ENCODE results near the gene RAB27A. TPM values are rescaled to one million over a fixed set of nuclear protein-coding genes. Genes with fewer than 3 reads are reported as not detected.
A peak's percentile ranks its signal among the peaks of the same experiment; 100 is the strongest.

Gene RAB27A
- total RNA-seq, 4 donors from 2014 or later: 6.5 to 14.9 (median 8.3) TPM

DNA sequence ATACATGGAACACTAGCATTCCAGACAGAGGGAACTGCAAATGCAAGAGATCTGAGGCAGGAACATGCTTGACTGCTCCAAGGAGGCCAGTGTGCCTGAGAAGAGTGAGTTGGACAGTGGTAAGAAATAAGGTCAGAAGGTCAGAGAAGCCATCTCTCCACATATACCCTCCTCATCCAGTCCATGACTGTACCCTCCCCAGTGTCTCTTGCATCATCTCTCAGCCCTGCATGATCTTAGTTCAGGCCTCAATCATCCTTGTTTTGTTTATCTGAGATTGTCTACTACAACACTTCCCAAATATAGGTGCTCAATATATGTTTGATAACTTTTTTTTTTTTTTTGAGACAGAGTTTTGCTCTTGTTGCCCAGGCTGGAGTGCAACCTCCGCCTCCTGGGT lies 87.4 kb downstream of the RAB27A start:
- Histone ChIP-seq H3K27me3 (no peaks in the 10 kb centered on the region), H3K9me3 (no peaks in the 10 kb centered on the region), H3K4me1 (peaks cover 0 to 8% (median 3%) of the 10 kb centered on the region in 4 donors), H3K4me3 (no peak overlapping the region), H3K27ac (no peak overlapping the region), H3K36me3 (peaks cover 0 to 6% (median 0%) of the 10 kb centered on the region in 3 donors)
- DNase-seq (ENCODE audit: low spot score in 2 of 2): no peak
- WGBS, 2 donors: 87 to 91% methylated on average over 1 of the region's 1 CpG
- TF ChIP-seq POLR2A (IDR thresholded peaks at IDR 0.05) (no peak), EP300 (IDR thresholded peaks at IDR 0.05) (no peak)
- TF ChIP-seq, protein P1, sequence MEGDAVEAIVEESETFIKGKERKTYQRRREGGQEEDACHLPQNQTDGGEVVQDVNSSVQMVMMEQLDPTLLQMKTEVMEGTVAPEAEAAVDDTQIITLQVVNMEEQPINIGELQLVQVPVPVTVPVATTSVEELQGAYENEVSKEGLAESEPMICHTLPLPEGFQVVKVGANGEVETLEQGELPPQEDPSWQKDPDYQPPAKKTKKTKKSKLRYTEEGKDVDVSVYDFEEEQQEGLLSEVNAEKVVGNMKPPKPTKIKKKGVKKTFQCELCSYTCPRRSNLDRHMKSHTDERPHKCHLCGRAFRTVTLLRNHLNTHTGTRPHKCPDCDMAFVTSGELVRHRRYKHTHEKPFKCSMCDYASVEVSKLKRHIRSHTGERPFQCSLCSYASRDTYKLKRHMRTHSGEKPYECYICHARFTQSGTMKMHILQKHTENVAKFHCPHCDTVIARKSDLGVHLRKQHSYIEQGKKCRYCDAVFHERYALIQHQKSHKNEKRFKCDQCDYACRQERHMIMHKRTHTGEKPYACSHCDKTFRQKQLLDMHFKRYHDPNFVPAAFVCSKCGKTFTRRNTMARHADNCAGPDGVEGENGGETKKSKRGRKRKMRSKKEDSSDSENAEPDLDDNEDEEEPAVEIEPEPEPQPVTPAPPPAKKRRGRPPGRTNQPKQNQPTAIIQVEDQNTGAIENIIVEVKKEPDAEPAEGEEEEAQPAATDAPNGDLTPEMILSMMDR (IDR thresholded peaks at IDR 0.05): no peak

DNA sequence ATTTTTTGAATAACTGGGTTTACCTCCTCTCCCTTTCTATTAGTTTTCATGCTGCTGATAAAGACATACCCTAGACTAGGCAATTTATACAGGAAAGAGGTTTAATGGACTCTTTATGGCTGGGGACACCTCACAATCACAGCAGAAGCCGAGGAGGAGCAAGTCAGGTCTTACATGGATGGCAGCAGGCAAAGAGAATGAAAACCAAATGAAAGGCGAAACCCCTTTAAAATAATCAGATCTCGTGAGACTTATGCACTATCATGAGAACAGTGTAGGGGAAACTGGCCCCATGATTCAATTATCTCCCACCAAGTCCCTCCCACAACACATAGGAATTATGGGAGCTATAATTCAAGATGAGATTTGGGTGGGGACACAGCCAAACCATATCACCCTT lies 90.9 kb downstream of the RAB27A start:
- WGBS, 2 donors: 93 to 94% methylated on average over 3 of the region's 3 CpGs
- Histone ChIP-seq H3K27me3 (no peaks in the 10 kb centered on the region), H3K4me1 (peaks cover 0 to 31% (median 18%) of the 10 kb centered on the region in 4 donors), H3K27ac (no peak overlapping the region), H3K36me3 (no peaks in the 10 kb centered on the region), H3K4me3 (no peak overlapping the region), H3K9me3 (no peaks in the 10 kb centered on the region)
- TF ChIP-seq, protein P1 (IDR thresholded peaks at IDR 0.05): no peak
- TF ChIP-seq POLR2A (IDR thresholded peaks at IDR 0.05): no peak
- TF ChIP-seq EP300 (IDR thresholded peaks at IDR 0.05): no peak
- DNase-seq (ENCODE audit: low spot score in 2 of 2): no peak

DNA sequence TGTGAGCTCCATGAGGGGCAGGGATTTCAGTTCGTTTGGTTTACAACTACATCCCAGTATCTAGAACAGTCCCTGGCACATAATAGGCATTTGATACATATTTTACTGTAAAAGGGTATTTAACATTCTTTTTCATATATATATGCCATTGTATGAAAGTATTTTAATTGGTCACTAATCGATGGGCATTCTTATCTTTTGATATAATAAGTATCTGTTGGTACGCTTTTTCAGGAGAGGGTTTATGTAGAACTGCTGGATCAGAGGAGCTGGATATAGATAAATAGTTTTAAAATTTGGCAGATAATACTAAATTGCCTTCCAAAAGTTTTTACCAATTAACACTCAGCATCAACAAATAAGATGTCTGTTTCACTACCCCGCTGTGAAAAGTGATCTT lies 91.9 kb downstream of the RAB27A start:
- H3K4me1 ChIP-seq: peaks cover 0 to 39% (median 18%) of the 10 kb centered on the region in 4 donors
- 57 to 64% methylated on average over 4 of the region's 4 CpGs for WGBS, 2 donors
- H3K27me3 ChIP-seq: no peaks in the 10 kb centered on the region
- H3K9me3 ChIP-seq: no peaks in the 10 kb centered on the region
- H3K36me3 ChIP-seq: no peaks in the 10 kb centered on the region
- H3K27ac ChIP-seq: peak overlapping the region; percentile 81 to 95 (median 89)
- DNase-seq (ENCODE audit: low spot score in 2 of 2): no peak
- TF ChIP-seq POLR2A (IDR thresholded peaks at IDR 0.05) (no peak), EP300 (IDR thresholded peaks at IDR 0.05) (no peak)
- TF ChIP-seq, protein P1 (IDR thresholded peaks at IDR 0.05): no peak
- H3K4me3 ChIP-seq: peak overlapping the region; percentile 63 to 78 (median 72)

DNA sequence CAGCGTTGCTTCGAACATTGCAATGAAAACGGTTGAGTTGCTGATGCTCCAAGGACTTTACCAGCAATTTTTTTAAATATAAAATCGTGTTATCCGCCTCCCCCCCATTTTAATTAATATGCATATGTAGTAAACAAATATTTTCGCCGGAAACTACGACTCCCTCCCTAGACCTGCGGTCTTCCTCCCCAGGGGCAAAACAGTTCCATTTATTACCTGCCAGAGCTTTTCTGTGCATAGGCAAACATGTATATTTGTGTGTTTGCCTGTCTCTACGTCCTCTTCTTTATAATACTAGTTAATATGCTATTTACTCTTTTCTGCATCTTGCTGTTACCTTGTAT lies 92.3 kb downstream of the RAB27A start:
- TF ChIP-seq POLR2A (IDR thresholded peaks at IDR 0.05): no peak
- TF ChIP-seq, protein P1 (IDR thresholded peaks at IDR 0.05): no peak
- TF ChIP-seq EP300 (IDR thresholded peaks at IDR 0.05): no peak
- H3K36me3 ChIP-seq: peaks cover 0 to 1% (median 0%) of the 10 kb centered on the region in 3 donors
- H3K27ac ChIP-seq: peak overlapping the region; percentile 81 to 95 (median 89)
- DNase-seq (ENCODE audit: low spot score in 2 of 2): no peak
- H3K9me3 ChIP-seq: no peaks in the 10 kb centered on the region
- 0 to 1% methylated on average over 10 of the region's 10 CpGs for WGBS, 2 donors
- peaks cover 0 to 39% (median 18%) of the 10 kb centered on the region in 4 donors for H3K4me1 ChIP-seq
- peak overlapping the region; percentile 63 to 78 (median 72) for H3K4me3 ChIP-seq
- no peaks in the 10 kb centered on the region for H3K27me3 ChIP-seq

DNA sequence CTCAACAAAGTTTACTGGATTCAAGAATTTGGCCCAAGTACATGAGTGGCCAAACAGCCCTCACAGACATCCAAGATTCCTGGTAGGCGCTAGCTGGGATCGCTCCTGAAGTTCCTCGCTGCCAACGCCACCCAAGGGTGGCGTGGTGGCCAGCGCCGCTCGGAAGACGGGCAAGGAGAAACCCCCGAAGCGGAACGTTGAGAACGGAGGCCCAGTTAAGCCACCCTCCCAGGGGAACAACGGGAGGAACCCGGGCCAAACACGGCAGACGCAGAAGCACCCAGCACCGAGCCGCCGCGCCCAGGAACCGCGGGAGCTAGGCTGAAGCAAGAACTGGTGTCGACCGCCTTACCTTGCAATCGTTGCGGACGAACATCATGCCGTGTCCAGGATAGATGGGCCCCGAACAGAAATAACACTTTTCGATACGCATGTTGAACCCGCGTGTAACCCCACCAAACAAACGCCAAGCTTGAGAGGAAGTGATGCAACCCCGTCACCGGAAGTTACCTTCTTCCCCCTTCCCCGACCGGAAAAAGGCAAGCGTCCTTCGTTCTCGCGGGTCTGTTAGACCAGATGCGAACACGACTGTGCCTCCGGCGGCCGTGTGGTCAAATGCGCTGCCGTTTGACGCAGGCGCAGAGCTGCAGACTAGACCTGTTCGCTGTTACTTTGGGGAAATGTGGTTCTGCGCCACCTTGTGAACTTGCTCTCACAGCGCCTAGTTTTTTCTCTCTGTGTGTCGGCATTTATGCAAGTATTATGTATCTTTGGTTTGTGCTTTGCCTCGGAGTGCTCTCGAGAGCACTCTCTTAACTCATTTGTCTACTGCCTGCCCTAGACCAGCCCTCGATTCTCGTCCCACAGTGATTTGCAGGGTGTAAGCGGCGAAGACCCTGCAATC lies 92.9 kb downstream of the RAB27A start, which contains the start of gene RSL24D1:
TSS of gene RSL24D1 (minus strand) at position 484 of the 904 bp plus-strand sequence. CDS start at position 433, 51 bp downstream.
- peaks cover 0 to 7% (median 0%) of the 10 kb centered on the region in 3 donors for H3K36me3 ChIP-seq
- peak within 1 kb of the TSS; percentile 63 to 78 (median 72) for H3K4me3 ChIP-seq
- WGBS, 2 donors: 0% methylated on average over 41 to 53 of the region's 62 CpGs
- DNase-seq (ENCODE audit: low spot score in 2 of 2): peak; percentile 85 to 93
- no peaks in the 10 kb centered on the region for H3K27me3 ChIP-seq
- peak; percentile 88 to 97 for TF ChIP-seq EP300 (IDR thresholded peaks at IDR 0.05)
- TF ChIP-seq POLR2A (IDR thresholded peaks at IDR 0.05): peak; percentile 52 to 86
- TF ChIP-seq, protein P1 (IDR thresholded peaks at IDR 0.05): peak; percentile 12 to 60 (median 33)
- H3K4me1 ChIP-seq: peaks cover 0 to 39% (median 18%) of the 10 kb centered on the region in 4 donors
- H3K9me3 ChIP-seq: no peaks in the 10 kb centered on the region
- H3K27ac ChIP-seq: peak within 1 kb of the TSS; percentile 81 to 95 (median 89)

Data from tibial nerve (tissue), 4 donors.